A673 (cell line): ENCODE results near the gene GANC. TPM values are rescaled to one million over a fixed set of nuclear protein-coding genes. Genes with fewer than 3 reads are reported as not detected.

ENCODE experiments used
- BruUV-seq: library from RNA; stranded (reverse); fragments of 400-500 nt; replicated peaks from 2 replicates; lab custom pipeline; 2021; lab: Mats Ljungman, UMichigan
- CTCF ChIA-PET: fragments of 300-600 bp; sonication (Branson Sonifier 250); formaldehyde crosslinking; loops from one replicate; lab custom pipeline; 2022; ENCODE audit warnings: antibody characterized with exemption; lab: Charles Lee
- POLR2A ChIA-PET: fragments of 300-600 bp; sonication (Branson Sonifier 250); formaldehyde crosslinking; loops from one replicate; lab custom pipeline; 2022; ENCODE audit warnings: antibody characterized with exemption; ENCODE audit not compliant: low non-redundant PET; lab: Charles Lee
- DNase-seq: peaks from one replicate; pipeline ENCODE4 v3.0.0-alpha.2; 2015; ENCODE audit warnings: low spot score
- H3K27ac ChIP-seq: fragments of 200-600 bp; sonication (generic); 2 replicates; pipeline ENCODE4 v1.5.1; 2016; ENCODE audit warnings: mixed run types, low read depth, mild to moderate bottlenecking, mixed read lengths, antibody characterized with exemption, low read length; ENCODE audit not compliant: poor library complexity, severe bottlenecking
- H3K27me3 ChIP-seq: fragments of 200-600 bp; sonication (generic); replicated peaks from 2 replicates; pipeline ENCODE4 v1.6.1; 2017; ENCODE audit warnings: mixed run types, low read depth, mild to moderate bottlenecking, mixed read lengths, antibody characterized with exemption, low read length; ENCODE audit not compliant: insufficient read depth, poor library complexity
- H3K36me3 ChIP-seq: fragments of 200-600 bp; sonication (generic); 2 replicates; pipeline ENCODE4 v1.6.1; 2016; ENCODE audit warnings: mixed run types, mild to moderate bottlenecking, mixed read lengths, antibody characterized with exemption, low read length; ENCODE audit not compliant: insufficient read depth, poor library complexity, severe bottlenecking
- H3K4me1 ChIP-seq: fragments of 200-600 bp; sonication (generic); 2 replicates; pipeline ENCODE4 v1.6.1; 2017; ENCODE audit warnings: mixed run types, mild to moderate bottlenecking, mixed read lengths, antibody characterized with exemption, low read length; ENCODE audit not compliant: insufficient read depth, poor library complexity, severe bottlenecking
- H3K4me3 ChIP-seq: fragments of 200-600 bp; sonication (generic); 2 replicates; pipeline ENCODE4 v1.5.1; 2016; ENCODE audit warnings: low read depth, mixed run types, mild to moderate bottlenecking, mixed read lengths, low read length; ENCODE audit not compliant: poor library complexity, severe bottlenecking
- H3K9me3 ChIP-seq: fragments of 200-600 bp; sonication (generic); 2 replicates; pipeline ENCODE4 v1.6.1; 2016; ENCODE audit warnings: mixed run types, low read depth, mild to moderate bottlenecking, mixed read lengths, antibody characterized with exemption, low read length; ENCODE audit not compliant: poor library complexity, severe bottlenecking
- EZH2 ChIP-seq: fragments of 200-600 bp; sonication (generic); IDR thresholded peaks from 2 replicates; pipeline ENCODE4 v1.6.1; 2017; ENCODE audit warnings: borderline replicate concordance, low read depth, mild to moderate bottlenecking, mixed read lengths, antibody characterized with exemption, low read length; ENCODE audit not compliant: poor library complexity, severe bottlenecking
- intact Hi-C: fragments of 100-400 bp; cut with micrococcal nuclease; formaldehyde crosslinking; loops from one replicate; pipeline ENCODE4 v1.10.0; 2022; ENCODE audit not compliant: unreplicated experiment
- total RNA-seq: library from RNA; stranded (reverse); gene quantifications from 2 replicates; pipeline ENCODE4 v1.2.3, GENCODE V29; 2021
- TF ChIP-seq, protein P1 (sequence below): fragments of 300-800, 200-600 bp; sonication (generic); conservative IDR thresholded peaks from 2 replicates; pipeline ENCODE4 v1.5.1; 2017; ENCODE audit warnings: low read depth, mild to moderate bottlenecking, antibody characterized with exemption, low read length, moderate library complexity, mixed read lengths

GANC gene
- total RNA-seq, 1 experiment from 2014 or later, result 28.2 TPM

DNA sequence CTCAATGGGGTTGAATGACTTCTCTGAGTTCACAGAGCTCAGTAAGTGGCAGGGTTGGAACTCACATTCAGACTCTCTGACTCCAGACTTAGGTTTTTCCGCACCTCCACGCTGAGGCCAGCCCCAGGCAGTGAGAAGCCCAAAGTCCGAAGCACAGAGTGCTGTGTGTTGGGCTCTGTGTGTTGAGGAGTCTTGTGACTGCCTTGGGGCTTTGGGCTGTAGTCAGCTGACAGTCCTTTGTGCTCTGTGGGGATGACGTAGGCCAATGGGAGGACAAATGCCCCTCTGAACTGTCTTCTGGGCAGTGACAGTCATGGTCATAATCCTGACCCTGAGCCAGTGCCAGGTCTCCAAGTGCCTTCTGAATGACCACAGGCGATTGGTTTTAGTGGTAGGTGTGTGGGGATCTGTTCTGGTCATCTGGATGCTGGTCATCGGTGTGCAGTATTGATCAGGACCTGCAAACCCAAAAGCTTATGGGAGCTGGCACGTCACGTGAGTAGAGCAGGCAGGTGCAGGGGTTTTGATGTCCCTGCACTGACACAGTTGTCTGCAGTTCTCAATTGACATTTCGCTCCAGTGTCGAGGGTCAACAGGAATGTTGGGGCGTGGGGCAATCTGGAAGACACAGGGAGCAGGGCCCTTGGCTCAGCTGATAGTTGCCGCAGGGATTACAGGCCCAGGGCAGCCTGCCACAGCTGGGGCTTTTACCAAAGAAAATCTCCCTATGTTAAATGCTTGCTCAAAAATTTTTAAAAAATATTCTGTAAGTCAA lies 131.6 kb downstream of the GANC start:
- ChIA-PET POLR2A (no interaction called here), CTCF (no interaction called here)

DNA sequence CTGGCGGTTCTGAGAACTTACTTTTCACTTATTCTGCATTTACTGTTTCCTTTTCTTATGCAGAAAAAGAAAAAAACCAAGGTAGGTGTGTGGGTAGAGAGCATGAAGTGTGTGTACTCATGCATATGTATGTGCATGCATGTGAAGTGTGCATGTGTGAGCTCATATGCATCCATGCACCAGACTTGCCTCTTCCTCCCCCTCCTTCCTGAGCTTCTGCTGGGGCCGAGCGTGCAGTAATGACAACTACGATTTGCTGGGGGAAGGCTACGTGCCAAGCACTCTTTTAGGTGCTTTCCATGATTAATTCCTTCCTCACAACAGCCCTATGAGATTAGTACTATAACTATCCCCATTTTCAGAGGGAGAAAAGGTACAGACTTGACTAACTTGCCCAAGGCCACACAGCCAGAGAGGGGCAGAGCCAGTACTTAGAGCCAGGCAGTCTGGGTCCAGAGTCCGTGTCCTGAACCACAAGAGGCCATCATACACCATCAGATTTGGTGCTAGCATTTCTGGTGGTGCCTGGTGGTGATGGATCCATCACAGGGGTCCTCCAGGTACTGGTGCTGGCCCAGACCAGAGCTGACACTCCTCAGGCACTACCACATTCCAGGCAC lies 133.0 kb downstream of the GANC start:
- Histone ChIP-seq H3K9me3 (no peaks in the 10 kb centered on the region), H3K27ac (no peak overlapping the region), H3K36me3 (no peaks in the 10 kb centered on the region), H3K27me3 (no peaks in the 10 kb centered on the region), H3K4me3 (no peak overlapping the region), H3K4me1 (no peaks in the 10 kb centered on the region)
- intact Hi-C loops, result no loop called here
- BruUV-seq, result no TSS peak
- POLR2A ChIA-PET, result no interaction called here
- CTCF ChIA-PET, result no interaction called here
- DNase-seq, result no peak
- TF ChIP-seq, protein P1, sequence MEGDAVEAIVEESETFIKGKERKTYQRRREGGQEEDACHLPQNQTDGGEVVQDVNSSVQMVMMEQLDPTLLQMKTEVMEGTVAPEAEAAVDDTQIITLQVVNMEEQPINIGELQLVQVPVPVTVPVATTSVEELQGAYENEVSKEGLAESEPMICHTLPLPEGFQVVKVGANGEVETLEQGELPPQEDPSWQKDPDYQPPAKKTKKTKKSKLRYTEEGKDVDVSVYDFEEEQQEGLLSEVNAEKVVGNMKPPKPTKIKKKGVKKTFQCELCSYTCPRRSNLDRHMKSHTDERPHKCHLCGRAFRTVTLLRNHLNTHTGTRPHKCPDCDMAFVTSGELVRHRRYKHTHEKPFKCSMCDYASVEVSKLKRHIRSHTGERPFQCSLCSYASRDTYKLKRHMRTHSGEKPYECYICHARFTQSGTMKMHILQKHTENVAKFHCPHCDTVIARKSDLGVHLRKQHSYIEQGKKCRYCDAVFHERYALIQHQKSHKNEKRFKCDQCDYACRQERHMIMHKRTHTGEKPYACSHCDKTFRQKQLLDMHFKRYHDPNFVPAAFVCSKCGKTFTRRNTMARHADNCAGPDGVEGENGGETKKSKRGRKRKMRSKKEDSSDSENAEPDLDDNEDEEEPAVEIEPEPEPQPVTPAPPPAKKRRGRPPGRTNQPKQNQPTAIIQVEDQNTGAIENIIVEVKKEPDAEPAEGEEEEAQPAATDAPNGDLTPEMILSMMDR, result no peak
- no peak for TF ChIP-seq EZH2

More for the DNA sequence above, 131.6 kb downstream of the GANC start:
- H3K36me3 ChIP-seq, result no peaks in the 10 kb centered on the region
- H3K4me1 ChIP-seq, result no peaks in the 10 kb centered on the region
- H3K4me3 ChIP-seq, result no peak overlapping the region
- intact Hi-C loops, result no loop called here
- no TSS peak for BruUV-seq
- H3K27ac ChIP-seq, result no peak overlapping the region
- H3K27me3 ChIP-seq, result no peaks in the 10 kb centered on the region
- no peak for DNase-seq
- no peaks in the 10 kb centered on the region for H3K9me3 ChIP-seq
- TF ChIP-seq EZH2, result no peak
- TF ChIP-seq, protein P1, result no peak

Other genes with a start within 250 kb of the GANC start
- gene PLA2G4D, start 178.6 kb upstream of the GANC start, total RNA-seq, result not detected in 2 replicates
- gene PLA2G4F, start 116.6 kb upstream of the GANC start, total RNA-seq, result not detected in 2 replicates
- 46.9 and 47.9 TPM in 2 replicates for gene VPS39, start 64.9 kb upstream of the GANC start, total RNA-seq
- 46.0 and 53.4 TPM in 2 replicates for gene TMEM87A, start 232 bp downstream of the GANC start, total RNA-seq
- 0.54 and 0.55 TPM in 2 replicates for gene CAPN3, start 86.3 kb downstream of the GANC start, total RNA-seq
- 98.1 and 102 TPM in 2 replicates for gene ZNF106, start 217.9 kb downstream of the GANC start, total RNA-seq
- 112 and 124 TPM in 2 replicates for gene SNAP23, start 222.4 kb downstream of the GANC start, total RNA-seq